Thyroid gland (tissue), 4 donors: ENCODE measurements around the gene CEACAM1.

ENCODE experiments used
- CTCF ChIP-seq, 6 experiments: fragments of 200-600 bp in 3 of 6; fragments of 450-650 bp in 3 of 6; sonication (generic) in 3 of 6; IDR thresholded peaks; one replicate each; pipeline ENCODE4 v1.5.1; 2016 to 2019; ENCODE audit warnings: antibody characterized with exemption in 6 of 6, mild to moderate bottlenecking in 2 of 6, inconsistent platforms in 1 of 6, moderate library complexity in 1 of 6
- POLR2A ChIP-seq, 2 donors: fragments of 450-650 bp; IDR thresholded peaks; one replicate each; pipeline ENCODE4 v1.6.1; 2017; ENCODE audit warnings: antibody characterized with exemption in 2 of 2, mild to moderate bottlenecking in 2 of 2, moderate library complexity in 1 of 2

DNA sequence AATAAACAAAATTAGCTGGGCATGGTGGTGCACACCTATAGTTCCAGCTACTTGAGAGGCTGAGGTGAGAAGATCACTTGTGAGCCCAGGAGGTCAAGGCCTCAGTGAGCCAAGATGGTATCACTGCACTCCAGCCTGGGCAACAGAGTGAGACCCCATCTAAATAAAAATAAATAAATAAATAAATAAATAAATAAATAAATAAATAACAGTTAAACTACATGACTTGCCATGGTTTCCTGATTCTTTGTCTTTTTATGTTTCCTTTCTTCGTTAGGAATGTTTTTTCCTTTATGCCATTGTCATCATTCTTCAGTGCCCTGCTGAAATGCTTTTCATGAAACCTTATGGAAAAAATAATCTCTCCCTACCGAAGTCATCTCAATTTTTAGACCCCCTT lies 50.3 kb downstream of the CEACAM1 start:
- TF ChIP-seq CTCF (IDR thresholded peaks at IDR 0.05) (no peak), POLR2A (IDR thresholded peaks at IDR 0.05) (no peak)
